Left hindlimb (tissue), 1 donor: Measurements from ENCODE around the gene WHAMM.
"Not testable (repeated sequence)": the region's sequence is repeated elsewhere in the genome, so short reads cannot be mapped to it uniquely, and the experiment has no call there.

ENCODE experiments used
- DNase-seq: peaks from one replicate; pipeline ENCODE4 v3.0.0-alpha.2; 2018

The WHAMM gene

GRCh38 chr15:82809308-82810060 lies at the start of gene WHAMM:
Gene WHAMM (plus strand): TSS chr15:82809628. CDS start chr15:82809727, 99 bp downstream.
- peak; percentile 98 for DNase-seq

- DNase-seq, result no peak
Measured at GRCh38 chr15:82763361-82764116, 45.9 kb upstream of the WHAMM start.

- DNase-seq, result no peak
Measured at GRCh38 chr15:82764117-82764490, 45.3 kb upstream of the WHAMM start.

GRCh38 chr15:82764740-82765139 lies 44.7 kb upstream of the WHAMM start:
- no peak for DNase-seq

GRCh38 chr15:82766201-82766600 lies 43.2 kb upstream of the WHAMM start:
- DNase-seq, result not testable (repeated sequence)

GRCh38 chr15:82767163-82767829 lies 42.1 kb upstream of the WHAMM start:
- no peak for DNase-seq

GRCh38 chr15:82768414-82769054 lies 40.9 kb upstream of the WHAMM start:
- DNase-seq, result no peak

GRCh38 chr15:82771789-82772607 lies 37.4 kb upstream of the WHAMM start:
- no peak for DNase-seq

GRCh38 chr15:82774496-82774895 lies 34.9 kb upstream of the WHAMM start:
- no peak for DNase-seq

- no peak for DNase-seq
Measured at GRCh38 chr15:82778755-82779154, 30.7 kb upstream of the WHAMM start.

GRCh38 chr15:82781349-82781748 lies 28.1 kb upstream of the WHAMM start:
- DNase-seq, result no peak

- DNase-seq, result no peak
Measured at GRCh38 chr15:82788496-82788895, 20.9 kb upstream of the WHAMM start.

- no peak for DNase-seq
Measured at GRCh38 chr15:82789491-82789890, 19.9 kb upstream of the WHAMM start.

- no peak for DNase-seq
Measured at GRCh38 chr15:82790321-82790720, 19.1 kb upstream of the WHAMM start.

- DNase-seq, result no peak
Measured at GRCh38 chr15:82792068-82792467, 17.4 kb upstream of the WHAMM start.

- no peak for DNase-seq
Measured at GRCh38 chr15:82793737-82794136, 15.7 kb upstream of the WHAMM start.

- DNase-seq, result no peak
Measured at GRCh38 chr15:82798104-82798503, 11.3 kb upstream of the WHAMM start.

GRCh38 chr15:82798531-82799166 lies 10.8 kb upstream of the WHAMM start:
- no peak for DNase-seq

- no peak for DNase-seq
Measured at GRCh38 chr15:82799183-82799841, 10.1 kb upstream of the WHAMM start.

- DNase-seq, result no peak
Measured at GRCh38 chr15:82802497-82802896, 6.9 kb upstream of the WHAMM start.
